SK-N-SH treated with all-trans-retinoic acid at 6 μM for 48 hours (cell line): ENCODE data around the gene PNPLA7.

ENCODE experiments used
- ATAC-seq: fragments of 200-7000 bp; cut with Tn5 transposase; 3 replicates; pipeline ENCODE4 v1.9.1; 2020; ENCODE audit warnings: mild to moderate bottlenecking, moderate library complexity
- ARNTL ChIP-seq: fragments of 450-650 bp; formaldehyde crosslinking; IDR thresholded peaks from 2 replicates; pipeline ENCODE4 v1.5.0; 2020; ENCODE audit warnings: low read depth, mild to moderate bottlenecking, moderate library complexity, borderline replicate concordance
- BACH2 ChIP-seq: fragments of 250-450 bp; sonication (Bioruptor Pico); IDR thresholded peaks from 2 replicates; pipeline ENCODE4 v1.9.0; 2021; ENCODE audit warnings: mild to moderate bottlenecking, borderline replicate concordance
- CSDC2 ChIP-seq: fragments of 250-450 bp; sonication (Bioruptor Pico); IDR thresholded peaks from 2 replicates; pipeline ENCODE4 v1.5.0; 2020; ENCODE audit warnings: mild to moderate bottlenecking, moderate library complexity
- CSRNP3 ChIP-seq: fragments of 250-450 bp; sonication (Bioruptor Pico); IDR thresholded peaks from 2 replicates; pipeline ENCODE4 v1.5.1; 2021; ENCODE audit warnings: mild to moderate bottlenecking, moderate library complexity
- ESRRG ChIP-seq: fragments of 250-450 bp; sonication (Bioruptor Pico); IDR thresholded peaks from 2 replicates; pipeline ENCODE4 v1.6.1; 2021; ENCODE audit warnings: mild to moderate bottlenecking
- GLIS3 ChIP-seq: fragments of 250-450 bp; sonication (Bioruptor Pico); IDR thresholded peaks from 2 replicates; pipeline ENCODE4 v1.5.0; 2020; ENCODE audit warnings: mild to moderate bottlenecking, moderate library complexity
- ISL1 ChIP-seq: fragments of 250-450 bp; sonication (Bioruptor Pico); IDR thresholded peaks from 2 replicates; pipeline ENCODE4 v2.1.2; 2022; ENCODE audit warnings: mild to moderate bottlenecking, moderate library complexity
- OSR1 ChIP-seq: fragments of 250-450 bp; sonication (Bioruptor Pico); IDR thresholded peaks from 2 replicates; pipeline ENCODE4 v1.8.0; 2022; ENCODE audit warnings: moderate library complexity, mild to moderate bottlenecking, inconsistent platforms
- PATZ1 ChIP-seq: fragments of 250-450 bp; sonication (Bioruptor Pico); IDR thresholded peaks from 2 replicates; pipeline ENCODE4 v1.8.0; 2020; ENCODE audit warnings: mild to moderate bottlenecking, moderate library complexity, borderline replicate concordance
- PPARA ChIP-seq: fragments of 250-450 bp; sonication (Bioruptor Pico); IDR thresholded peaks from 2 replicates; pipeline ENCODE4 v1.5.0; 2020; ENCODE audit warnings: mild to moderate bottlenecking, borderline replicate concordance
- RARB ChIP-seq: fragments of 250-450 bp; sonication (Bioruptor Pico); IDR thresholded peaks from 2 replicates; pipeline ENCODE4 v1.8.0; 2021; ENCODE audit warnings: mild to moderate bottlenecking, moderate library complexity
- TCF4 ChIP-seq: fragments of 250-450 bp; sonication (Bioruptor Pico); IDR thresholded peaks from 2 replicates; pipeline ENCODE4 v1.8.0; 2021; ENCODE audit warnings: mild to moderate bottlenecking, moderate library complexity, borderline replicate concordance
- TOX ChIP-seq: fragments of 250-450 bp; sonication (Bioruptor Pico); IDR thresholded peaks from 2 replicates; pipeline ENCODE4 v1.8.0; 2021; ENCODE audit warnings: mild to moderate bottlenecking, moderate library complexity, borderline replicate concordance
- TSHZ2 ChIP-seq: fragments of 250-450 bp; sonication (Bioruptor Pico); IDR thresholded peaks from 2 replicates; pipeline ENCODE4 v1.5.0; 2020; ENCODE audit warnings: mild to moderate bottlenecking, moderate library complexity
- ZC3H10 ChIP-seq: fragments of 250-450 bp; sonication (Bioruptor Pico); IDR thresholded peaks from 2 replicates; pipeline ENCODE4 v1.5.1; 2021; ENCODE audit warnings: mild to moderate bottlenecking, moderate library complexity
- ZFP3 ChIP-seq: fragments of 250-450 bp; sonication (Bioruptor Pico); IDR thresholded peaks from 2 replicates; pipeline ENCODE4 v1.5.0; 2020; ENCODE audit warnings: mild to moderate bottlenecking, moderate library complexity
- ZFP30 ChIP-seq: fragments of 450-650 bp; formaldehyde crosslinking; IDR thresholded peaks from 2 replicates; pipeline ENCODE4 v1.5.0; 2022; ENCODE audit warnings: mild to moderate bottlenecking, moderate library complexity
- ZNF565 ChIP-seq: fragments of 450-650 bp; formaldehyde crosslinking; conservative IDR thresholded peaks from 2 replicates; pipeline ENCODE4 v1.5.0; 2020; ENCODE audit warnings: low read depth, mild to moderate bottlenecking, moderate library complexity
- ZNF70 ChIP-seq: fragments of 450-650 bp; formaldehyde crosslinking; IDR thresholded peaks from 2 replicates; pipeline ENCODE4 v1.5.0; 2020; ENCODE audit warnings: mild to moderate bottlenecking, moderate library complexity
- TF ChIP-seq, protein P1 (sequence below): fragments of 250-450 bp; sonication (Bioruptor Pico); IDR thresholded peaks from 2 replicates; pipeline ENCODE4 v1.8.0; 2021; ENCODE audit warnings: low read depth, mild to moderate bottlenecking, moderate library complexity, borderline replicate concordance
- TF ChIP-seq, protein P2 (sequence below): fragments of 250-450 bp; sonication (Bioruptor Pico); IDR thresholded peaks from 2 replicates; pipeline ENCODE4 v1.5.1; 2020; ENCODE audit warnings: low read depth, mild to moderate bottlenecking, moderate library complexity

The PNPLA7 gene

DNA sequence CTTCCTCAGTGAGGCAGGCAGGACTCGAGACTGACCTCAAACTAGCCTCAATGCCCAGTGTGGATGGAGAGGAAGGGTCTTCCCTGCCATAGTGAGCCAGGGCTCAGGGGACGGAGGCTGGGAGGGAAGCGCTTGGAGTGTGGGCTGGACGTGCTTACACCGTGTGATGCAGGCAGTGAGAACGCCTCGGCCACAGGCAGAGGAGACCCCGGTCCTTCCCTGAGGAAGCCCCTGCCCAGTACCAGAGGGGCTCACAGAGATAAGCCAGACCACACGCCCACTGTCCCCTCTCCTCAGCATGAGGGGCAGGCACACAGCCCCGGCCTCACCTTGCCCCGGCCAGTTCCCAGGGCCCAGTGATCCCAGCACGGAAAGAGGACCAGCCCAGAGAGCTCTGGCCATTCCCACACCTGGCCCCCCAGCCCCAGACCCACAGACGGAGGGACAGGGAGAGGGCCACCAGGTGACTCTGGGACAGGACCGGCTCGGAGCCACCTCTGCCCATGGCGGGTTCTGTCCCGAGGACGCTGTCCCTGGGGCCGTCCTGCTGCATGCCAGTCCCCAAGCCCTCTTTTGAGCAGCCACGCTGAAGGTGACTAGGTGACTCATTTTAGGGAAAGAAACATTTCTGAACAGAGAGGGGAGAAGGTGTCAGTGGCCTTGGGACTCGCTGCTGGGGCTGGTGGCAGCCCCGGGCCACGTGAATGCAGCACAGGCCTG, 85.0 kb downstream of the PNPLA7 start:
- no peak for ATAC-seq
- TF ChIP-seq OSR1 (CRISPR knock-in tag), result no peak
- no peak for TF ChIP-seq GLIS3
- no peak for TF ChIP-seq ISL1 (CRISPR knock-in tag)
- TF ChIP-seq RARB (CRISPR knock-in tag), result no peak
- TF ChIP-seq CSDC2 (CRISPR knock-in tag), result no peak
- no peak for TF ChIP-seq PPARA (CRISPR knock-in tag)
- TF ChIP-seq TOX (CRISPR knock-in tag), result no peak
- TF ChIP-seq ZNF565, result no peak
- no peak for TF ChIP-seq TSHZ2 (CRISPR knock-in tag)
- TF ChIP-seq ZNF70 (CRISPR knock-in tag), result no peak
- TF ChIP-seq, protein P1, sequence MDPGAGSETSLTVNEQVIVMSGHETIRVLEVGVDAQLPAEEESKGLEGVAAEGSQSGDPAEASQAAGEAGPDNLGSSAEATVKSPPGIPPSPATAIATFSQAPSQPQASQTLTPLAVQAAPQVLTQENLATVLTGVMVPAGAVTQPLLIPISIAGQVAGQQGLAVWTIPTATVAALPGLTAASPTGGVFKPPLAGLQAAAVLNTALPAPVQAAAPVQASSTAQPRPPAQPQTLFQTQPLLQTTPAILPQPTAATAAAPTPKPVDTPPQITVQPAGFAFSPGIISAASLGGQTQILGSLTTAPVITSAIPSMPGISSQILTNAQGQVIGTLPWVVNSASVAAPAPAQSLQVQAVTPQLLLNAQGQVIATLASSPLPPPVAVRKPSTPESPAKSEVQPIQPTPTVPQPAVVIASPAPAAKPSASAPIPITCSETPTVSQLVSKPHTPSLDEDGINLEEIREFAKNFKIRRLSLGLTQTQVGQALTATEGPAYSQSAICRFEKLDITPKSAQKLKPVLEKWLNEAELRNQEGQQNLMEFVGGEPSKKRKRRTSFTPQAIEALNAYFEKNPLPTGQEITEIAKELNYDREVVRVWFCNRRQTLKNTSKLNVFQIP (CRISPR knock-in tag), result no peak
- no peak for TF ChIP-seq PATZ1 (CRISPR knock-in tag)
- no peak for TF ChIP-seq ZC3H10 (CRISPR knock-in tag)
- no peak for TF ChIP-seq BACH2
- no peak for TF ChIP-seq ZFP30 (CRISPR knock-in tag)
- TF ChIP-seq ESRRG, result no peak
- no peak for TF ChIP-seq ARNTL (CRISPR knock-in tag)
- no peak for TF ChIP-seq TCF4
- TF ChIP-seq, protein P2, sequence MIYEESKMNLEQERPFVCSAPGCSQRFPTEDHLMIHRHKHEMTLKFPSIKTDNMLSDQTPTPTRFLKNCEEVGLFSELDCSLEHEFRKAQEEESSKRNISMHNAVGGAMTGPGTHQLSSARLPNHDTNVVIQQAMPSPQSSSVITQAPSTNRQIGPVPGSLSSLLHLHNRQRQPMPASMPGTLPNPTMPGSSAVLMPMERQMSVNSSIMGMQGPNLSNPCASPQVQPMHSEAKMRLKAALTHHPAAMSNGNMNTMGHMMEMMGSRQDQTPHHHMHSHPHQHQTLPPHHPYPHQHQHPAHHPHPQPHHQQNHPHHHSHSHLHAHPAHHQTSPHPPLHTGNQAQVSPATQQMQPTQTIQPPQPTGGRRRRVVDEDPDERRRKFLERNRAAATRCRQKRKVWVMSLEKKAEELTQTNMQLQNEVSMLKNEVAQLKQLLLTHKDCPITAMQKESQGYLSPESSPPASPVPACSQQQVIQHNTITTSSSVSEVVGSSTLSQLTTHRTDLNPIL, result no peak
- TF ChIP-seq CSRNP3, result no peak

DNA sequence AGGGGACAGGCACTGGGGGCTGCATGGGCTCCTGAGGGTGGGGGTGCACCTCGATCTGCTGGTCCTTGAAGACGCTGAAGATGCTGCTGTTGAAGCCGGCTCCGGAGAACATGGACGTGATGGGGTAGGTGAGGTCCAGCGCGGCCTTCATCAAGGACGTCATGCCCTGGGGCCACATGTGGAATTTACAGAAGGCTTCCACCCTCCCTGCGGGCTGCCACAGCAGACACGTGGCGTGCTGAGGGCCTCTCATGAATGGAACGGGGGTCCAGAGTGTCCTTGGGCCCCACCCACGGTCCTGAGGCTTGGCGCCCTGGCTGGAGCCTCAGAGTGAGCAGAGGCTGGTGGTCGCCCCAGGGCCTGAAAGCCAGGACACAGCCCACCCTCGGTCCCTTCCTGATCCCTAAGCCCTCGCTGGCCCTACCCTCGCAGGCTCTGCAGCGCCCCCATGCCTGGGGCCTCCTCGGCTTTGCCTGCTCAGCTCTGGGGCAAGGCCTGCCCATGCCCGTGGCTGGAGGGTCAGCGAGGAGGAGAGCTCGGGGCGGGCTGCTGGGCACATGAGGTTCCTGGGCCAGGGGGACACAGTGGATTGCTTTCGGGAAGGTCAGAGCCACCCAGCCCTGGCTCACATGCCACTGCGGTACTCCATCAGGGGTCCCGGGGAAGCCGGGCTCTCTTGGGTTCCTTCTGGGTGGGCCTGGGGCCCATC, 85.8 kb downstream of the PNPLA7 start:
- ATAC-seq, result no peak
- TF ChIP-seq ZC3H10 (CRISPR knock-in tag), result no peak
- TF ChIP-seq BACH2, result no peak
- no peak for TF ChIP-seq ZFP3
- TF ChIP-seq, all 23 proteins: peak for 0

DNA sequence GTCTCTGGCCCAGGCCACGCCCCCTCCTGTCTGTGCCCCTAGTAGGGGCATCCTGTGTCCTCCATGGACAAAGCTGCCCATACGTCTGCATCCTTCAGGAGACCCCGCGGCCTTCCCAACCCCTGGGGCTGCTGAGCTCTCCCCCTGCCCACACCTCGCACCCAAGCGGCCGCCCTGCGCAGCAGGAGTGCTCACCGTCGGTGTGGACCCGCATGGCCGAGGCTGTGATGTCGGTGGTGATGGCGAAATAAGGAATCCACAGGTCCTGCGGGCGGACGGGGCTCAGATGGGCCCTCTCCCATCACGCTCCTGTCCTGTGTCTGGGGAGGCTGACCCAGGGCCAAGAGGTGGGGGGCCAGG, 86.3 kb downstream of the PNPLA7 start:
- no peak for ATAC-seq
- TF ChIP-seq TOX (CRISPR knock-in tag), result no peak
- TF ChIP-seq ESRRG, result no peak
- TF ChIP-seq ARNTL (CRISPR knock-in tag), result no peak
- no peak for TF ChIP-seq ZC3H10 (CRISPR knock-in tag)
- no peak for TF ChIP-seq BACH2
- TF ChIP-seq ZNF70 (CRISPR knock-in tag), result no peak
- no peak for TF ChIP-seq PPARA (CRISPR knock-in tag)
- TF ChIP-seq ISL1 (CRISPR knock-in tag), result no peak
- TF ChIP-seq, protein P2, result no peak
- TF ChIP-seq PATZ1 (CRISPR knock-in tag), result no peak
- TF ChIP-seq CSDC2 (CRISPR knock-in tag), result no peak
